Mononuclear cell (primary cell): ENCODE results near the gene VWF. TPM values are rescaled to one million over a fixed set of nuclear protein-coding genes. Genes with fewer than 3 reads are reported as not detected.

Experiments
- H3K27me3 ChIP-seq: 2 replicates; pipeline ENCODE4 v1.6.0; 2011; ENCODE audit warnings: low read length, control low read depth; ENCODE audit not compliant: insufficient read depth
- H3K4me1 ChIP-seq: 2 replicates; pipeline ENCODE4 v1.5.1; 2011; ENCODE audit warnings: mild to moderate bottlenecking, low read length, control low read depth; ENCODE audit not compliant: insufficient read depth
- H3K4me3 ChIP-seq: 2 replicates; pipeline ENCODE4 v1.5.1; 2011; ENCODE audit warnings: mild to moderate bottlenecking, low read length, moderate library complexity
- H3K9me3 ChIP-seq: 2 replicates; pipeline ENCODE4 v1.5.1; 2011; ENCODE audit warnings: low read depth, mild to moderate bottlenecking, control low read depth, low read length
- total RNA-seq: library from RNA; depleted of rRNA; stranded (reverse); fragments of >200 nt; gene quantifications from one replicate; pipeline ENCODE4 v1.2.3, GENCODE V29; 2012

The VWF gene
- total RNA-seq, 1 donor = 0.63 TPM

GRCh38 chr12:5971194-5971850 lies 153.1 kb downstream of the VWF start:
- Histone ChIP-seq H3K4me1 (no peaks in the 10 kb centered on the region), H3K9me3 (no peaks in the 10 kb centered on the region), H3K4me3 (no peak overlapping the region), H3K27me3 (no peaks in the 10 kb centered on the region)

DNA sequence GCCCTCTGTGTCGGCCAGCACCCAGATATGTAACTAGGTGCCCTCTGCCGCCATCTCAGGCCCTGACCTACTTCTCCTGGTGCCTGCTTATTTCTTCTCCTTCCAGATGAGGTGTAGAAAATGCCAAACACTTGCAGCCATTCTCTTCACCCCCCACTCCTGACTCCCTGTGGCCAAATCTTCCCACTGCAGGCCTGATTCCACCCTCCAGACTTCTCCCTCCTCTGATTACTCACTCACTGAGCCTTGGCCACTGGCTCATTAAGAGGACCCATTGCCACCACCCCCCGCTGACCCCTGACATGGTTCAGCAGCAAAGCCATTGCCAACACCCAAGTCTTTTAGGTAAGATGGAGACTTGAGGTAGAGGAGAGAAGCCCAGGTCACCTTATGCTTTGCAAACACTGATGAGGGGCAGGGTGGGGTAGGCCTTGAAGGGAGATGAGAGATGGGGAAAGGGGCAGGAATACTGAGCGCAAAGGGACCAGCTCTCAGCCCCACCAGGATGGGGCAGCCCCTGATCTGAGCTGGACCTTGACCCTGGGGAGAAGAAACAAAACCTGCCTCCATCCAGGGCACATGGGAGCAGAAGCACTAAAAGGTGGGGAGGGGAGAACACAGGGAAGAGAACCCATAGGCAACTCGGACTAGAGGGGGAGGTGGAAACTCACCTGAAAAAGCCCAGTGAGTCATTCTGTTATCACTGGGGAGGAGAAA lies 154.3 kb downstream of the VWF start:
- H3K27me3 ChIP-seq = no peaks in the 10 kb centered on the region
- no peak overlapping the region for H3K4me3 ChIP-seq
- H3K9me3 ChIP-seq = no peaks in the 10 kb centered on the region

GRCh38 chr12:5969156-5969973 lies 155.1 kb downstream of the VWF start:
- Histone ChIP-seq H3K4me1 (no peaks in the 10 kb centered on the region), H3K9me3 (no peaks in the 10 kb centered on the region), H3K4me3 (no peak overlapping the region), H3K27me3 (no peaks in the 10 kb centered on the region)

More for the DNA sequence above, 154.3 kb downstream of the VWF start:
- H3K4me1 ChIP-seq = no peaks in the 10 kb centered on the region

DNA sequence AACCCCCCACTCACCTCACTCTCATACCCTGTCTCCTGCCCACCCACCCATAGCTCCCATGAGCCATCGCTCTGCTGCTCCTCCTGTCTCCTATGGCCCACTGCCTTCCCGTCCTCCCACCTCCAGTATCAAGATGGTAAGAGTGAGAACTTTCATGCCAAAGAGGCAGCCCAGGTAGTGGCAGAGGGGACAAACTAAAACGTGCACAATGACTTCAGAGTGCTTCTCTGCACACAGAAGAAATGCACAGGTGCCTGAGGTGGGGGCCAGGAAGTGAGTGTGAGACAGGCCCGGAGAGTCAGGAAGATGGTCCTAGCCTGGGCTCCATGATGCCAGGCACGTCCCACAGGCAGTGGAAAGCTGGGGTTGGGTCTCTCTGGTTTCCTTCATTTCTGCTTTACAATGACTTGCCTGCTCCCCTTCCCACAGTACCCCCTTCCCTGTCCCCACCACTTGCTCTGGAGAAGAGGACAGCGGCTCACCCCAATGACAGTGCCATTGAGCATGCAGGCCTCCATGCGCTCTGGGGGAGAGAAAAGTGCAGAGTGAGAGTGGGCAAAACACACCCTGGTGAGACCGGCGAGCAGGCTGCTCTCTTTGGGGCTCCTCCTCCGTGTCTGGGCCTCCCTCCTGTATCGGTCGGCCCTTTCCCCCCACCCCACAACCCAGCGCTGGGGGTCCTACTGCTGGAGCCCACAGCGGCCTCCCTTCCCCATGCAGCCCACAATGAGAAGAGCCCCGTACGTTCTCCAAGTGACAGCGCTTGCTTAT lies 156.6 kb downstream of the VWF start:
- H3K4me3 ChIP-seq = no peak overlapping the region
- no peaks in the 10 kb centered on the region for H3K27me3 ChIP-seq
- H3K9me3 ChIP-seq = no peaks in the 10 kb centered on the region
- no peaks in the 10 kb centered on the region for H3K4me1 ChIP-seq

- Histone ChIP-seq H3K27me3 (no peaks in the 10 kb centered on the region), H3K9me3 (no peaks in the 10 kb centered on the region), H3K4me3 (no peak overlapping the region), H3K4me1 (no peaks in the 10 kb centered on the region)
Measured at GRCh38 chr12:5966486-5967095, 157.9 kb downstream of the VWF start.

DNA sequence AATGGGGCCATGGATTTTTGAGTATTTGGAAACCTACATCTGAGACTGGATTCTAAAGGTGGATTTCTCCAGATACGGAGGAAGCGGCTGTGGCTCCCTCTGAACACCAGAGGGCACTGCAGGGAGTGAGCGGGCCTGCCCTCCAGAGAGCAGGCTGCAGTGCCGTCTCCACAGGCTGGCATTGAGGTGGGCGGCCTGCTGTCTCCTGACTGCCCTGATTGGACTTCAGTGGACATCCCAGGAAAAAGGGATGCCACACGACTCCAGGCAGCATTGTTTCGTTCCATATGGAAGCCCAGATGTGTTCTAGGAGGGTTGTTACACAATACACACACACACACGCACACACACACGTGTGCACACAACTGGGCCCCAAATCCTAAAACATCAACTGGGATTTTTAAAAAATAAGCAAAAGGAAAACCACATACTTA lies 158.5 kb downstream of the VWF start:
- H3K27me3 ChIP-seq = no peaks in the 10 kb centered on the region
- no peaks in the 10 kb centered on the region for H3K4me1 ChIP-seq
- no peaks in the 10 kb centered on the region for H3K9me3 ChIP-seq
- H3K4me3 ChIP-seq = no peak overlapping the region

DNA sequence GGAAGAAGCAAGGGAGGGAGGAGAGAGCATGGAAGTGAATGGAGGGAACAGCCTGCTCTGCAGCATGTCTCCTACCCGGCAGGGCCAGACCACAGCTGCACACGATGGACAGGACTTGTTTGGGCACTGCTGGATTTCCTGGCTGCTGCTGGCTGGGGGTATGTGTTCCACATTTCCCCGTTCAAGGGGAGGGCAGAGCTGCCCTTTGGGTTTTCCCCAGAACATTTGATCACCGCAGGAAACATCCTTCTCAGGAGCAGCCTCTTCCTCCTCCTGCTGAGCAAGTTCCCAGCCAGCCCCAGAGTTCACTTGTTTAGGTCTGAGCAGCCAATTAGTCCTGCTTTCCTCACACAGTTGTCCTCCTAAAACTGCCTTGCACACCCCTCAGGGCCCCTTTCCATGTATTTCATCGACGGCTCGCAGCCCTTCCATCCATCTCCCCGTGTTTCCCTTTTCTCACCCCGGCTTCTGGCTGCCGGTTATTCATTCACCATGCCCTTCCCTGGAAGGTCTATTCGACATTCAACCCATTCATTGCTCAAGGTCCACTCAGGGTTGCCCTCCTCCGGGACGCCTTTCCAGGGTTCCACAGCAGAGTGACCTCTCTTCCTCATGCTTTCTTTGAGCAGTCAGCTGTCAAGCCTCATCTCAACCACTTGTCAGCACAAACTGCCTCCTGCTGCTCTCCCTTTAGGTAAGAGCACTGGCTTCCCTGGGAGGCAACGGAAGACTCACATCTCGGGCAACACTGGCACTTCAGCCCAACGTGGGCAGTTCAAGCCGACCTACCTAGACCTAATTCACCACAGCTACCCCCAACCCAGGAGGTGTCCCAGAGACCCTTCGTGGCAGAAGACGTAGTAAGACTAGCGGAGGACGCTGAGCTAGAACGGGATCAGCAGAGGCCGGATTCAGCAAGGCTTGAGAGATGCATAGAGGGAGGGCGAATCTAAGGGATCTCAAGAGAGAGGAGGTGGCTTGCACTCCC lies 159.3 kb downstream of the VWF start:
- H3K4me3 ChIP-seq = no peak overlapping the region
- H3K27me3 ChIP-seq = no peaks in the 10 kb centered on the region
- H3K4me1 ChIP-seq = no peaks in the 10 kb centered on the region
- H3K9me3 ChIP-seq = no peaks in the 10 kb centered on the region

DNA sequence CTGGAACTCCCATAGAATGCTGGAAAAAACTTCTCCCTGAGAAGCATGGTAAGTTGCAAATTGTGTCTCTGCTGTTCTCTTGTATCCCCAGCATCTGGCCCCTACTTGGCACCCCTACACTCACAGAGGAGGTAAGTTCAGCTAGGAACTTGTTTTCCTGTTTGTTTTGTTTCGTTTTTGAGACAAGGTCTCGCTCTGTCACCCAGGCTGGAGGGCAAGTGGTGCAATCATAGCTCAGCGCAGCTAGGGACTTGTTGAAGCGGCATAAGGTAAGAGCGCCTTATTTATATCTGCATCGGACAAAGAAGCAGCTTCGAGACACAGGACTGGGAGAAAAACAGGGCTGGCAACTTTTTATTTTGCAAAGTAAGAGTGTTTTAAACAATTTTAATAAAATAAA lies 161.0 kb downstream of the VWF start:
- H3K27me3 ChIP-seq = no peaks in the 10 kb centered on the region
- H3K4me1 ChIP-seq = no peaks in the 10 kb centered on the region
- no peak overlapping the region for H3K4me3 ChIP-seq
- H3K9me3 ChIP-seq = no peaks in the 10 kb centered on the region

- H3K9me3 ChIP-seq = no peaks in the 10 kb centered on the region
- H3K4me1 ChIP-seq = no peaks in the 10 kb centered on the region
- H3K4me3 ChIP-seq = no peak overlapping the region
- H3K27me3 ChIP-seq = peaks cover 3% of the 10 kb centered on the region
Measured at GRCh38 chr12:5960783-5961182, 163.7 kb downstream of the VWF start.

GRCh38 chr12:5956987-5957386 lies 167.5 kb downstream of the VWF start:
- Histone ChIP-seq H3K9me3 (no peaks in the 10 kb centered on the region), H3K27me3 (peaks cover 3% of the 10 kb centered on the region), H3K4me1 (no peaks in the 10 kb centered on the region), H3K4me3 (no peak overlapping the region)

DNA sequence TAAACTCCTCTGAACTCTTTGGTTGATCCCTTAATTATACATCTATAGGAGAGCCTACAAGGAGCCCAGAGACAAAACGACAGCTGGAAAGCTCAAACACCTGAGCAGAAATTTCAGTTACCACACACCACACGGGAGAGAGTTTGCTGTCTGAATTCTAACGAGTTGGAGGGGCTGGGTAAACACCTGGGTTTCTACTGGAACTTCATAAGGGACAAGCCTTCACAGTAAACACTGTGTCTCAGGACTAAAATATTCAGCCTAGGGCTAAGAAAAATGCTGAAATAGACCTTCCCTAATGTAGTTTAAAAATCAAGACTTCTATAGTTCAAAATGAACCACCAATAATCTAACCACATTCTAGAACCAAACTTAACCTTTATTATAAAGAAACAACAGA lies 169.8 kb downstream of the VWF start:
- H3K9me3 ChIP-seq = no peaks in the 10 kb centered on the region
- H3K4me1 ChIP-seq = no peaks in the 10 kb centered on the region
- H3K27me3 ChIP-seq = peaks cover 3% of the 10 kb centered on the region
- no peak overlapping the region for H3K4me3 ChIP-seq

DNA sequence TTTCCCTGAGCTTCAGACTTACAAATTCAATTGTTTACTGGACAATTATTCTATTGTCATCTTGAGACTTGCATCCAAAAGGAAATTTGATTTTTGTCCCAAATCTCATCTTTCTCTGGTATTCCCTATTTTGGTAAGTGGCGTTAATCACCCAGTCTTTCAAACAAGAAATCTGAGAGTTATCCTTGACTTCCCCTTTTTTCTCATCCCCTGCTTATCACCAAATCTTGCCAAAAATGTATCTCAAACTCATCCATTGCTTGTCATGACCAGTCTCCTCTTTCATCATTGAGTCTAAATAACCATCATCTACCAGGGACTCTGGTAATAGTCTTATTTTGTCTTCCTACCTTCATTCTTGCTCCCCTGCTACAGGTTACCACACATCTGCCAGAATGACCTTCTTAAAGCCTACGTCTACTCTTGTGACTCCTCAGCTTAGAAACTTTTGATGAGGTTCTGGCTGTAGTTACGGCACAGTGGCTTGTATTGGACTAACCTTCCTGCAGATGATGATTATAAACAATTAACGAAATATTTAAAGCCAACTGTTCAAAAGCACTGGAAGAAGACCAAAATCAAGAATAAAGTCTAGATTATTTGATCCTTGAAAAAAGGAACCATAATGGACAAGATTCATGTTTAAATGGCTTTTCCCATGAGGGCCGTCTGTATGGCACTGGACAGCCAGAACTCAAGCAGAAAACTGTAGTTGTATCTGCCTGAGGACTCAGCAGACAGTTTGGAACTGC lies 170.5 kb downstream of the VWF start:
- H3K27me3 ChIP-seq = peaks cover 3% of the 10 kb centered on the region
- no peaks in the 10 kb centered on the region for H3K4me1 ChIP-seq
- no peak overlapping the region for H3K4me3 ChIP-seq
- H3K9me3 ChIP-seq = no peaks in the 10 kb centered on the region

DNA sequence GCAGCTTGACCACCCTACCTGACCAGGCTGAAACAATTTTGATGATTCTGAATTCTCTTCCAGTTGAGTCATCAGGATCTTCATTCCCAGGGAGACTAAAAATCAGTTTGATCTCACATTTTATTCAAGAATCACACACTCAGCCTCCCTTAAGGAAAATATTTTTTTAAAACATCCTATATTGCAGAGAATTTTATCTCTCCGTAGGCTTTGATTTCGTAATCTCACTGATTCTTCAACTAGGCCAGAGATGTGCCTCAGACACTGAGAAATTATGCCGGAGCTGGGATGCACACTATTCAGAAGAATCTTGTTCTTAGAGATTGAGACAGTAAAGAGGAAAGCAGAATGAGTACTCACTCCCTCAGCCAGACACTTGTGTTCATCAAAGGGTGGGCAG lies 172.4 kb downstream of the VWF start:
- H3K4me3 ChIP-seq = no peak overlapping the region
- H3K9me3 ChIP-seq = no peaks in the 10 kb centered on the region
- peaks cover 3% of the 10 kb centered on the region for H3K27me3 ChIP-seq
- no peaks in the 10 kb centered on the region for H3K4me1 ChIP-seq
